H1 (cell line): Measurements from ENCODE around the gene SND1. TPM values are rescaled to one million over a fixed set of nuclear protein-coding genes. Genes with fewer than 3 reads are reported as not detected.

Experiments
- CTCF ChIA-PET: fragments of 300-600 bp; sonication (Branson Sonifier 250); formaldehyde crosslinking; loops from one replicate; lab custom pipeline; 2021; ENCODE audit not compliant: partially characterized antibody; lab: Charles Lee
- POLR2A ChIA-PET: fragments of 300-600 bp; sonication (Branson Sonifier 250); formaldehyde crosslinking; loops from one replicate; lab custom pipeline; 2021; ENCODE audit warnings: inconsistent platforms; ENCODE audit not compliant: partially characterized antibody; lab: Charles Lee
- DNase-seq, 2 experiments: peaks; one replicate each; pipeline versions ENCODE4 v3.0.0 to v3.0.0-alpha.2; 2010 to 2022; ENCODE audit warnings: low spot score in 2 of 2, low read depth in 1 of 2, mixed read lengths in 1 of 2
- FAIRE-seq: peaks from 2 replicates; lab custom pipeline; 2011; peaks lifted over from hg19 to GRCh38; lab: Jason Lieb, UNC
- H2AFZ ChIP-seq: 2 replicates; pipeline ENCODE4 v1.8.1; 2012; ENCODE audit warnings: low read length, inconsistent platforms
- H2AK5ac ChIP-seq: 2 replicates; pipeline ENCODE4 v1.6.1; 2013; ENCODE audit warnings: low read depth, low read length
- H2BK120ac ChIP-seq: replicated peaks from 2 replicates; pipeline ENCODE3; 2013; ENCODE audit warnings: low read depth, low read length, inconsistent platforms
- H2BK12ac ChIP-seq: 2 replicates; pipeline ENCODE4 v1.6.1; 2013; ENCODE audit warnings: low read depth, low read length
- H2BK15ac ChIP-seq: 2 replicates; pipeline ENCODE4 v1.6.1; 2013; ENCODE audit warnings: low read length
- H2BK20ac ChIP-seq: 2 replicates; pipeline ENCODE4 v1.6.1; 2013; ENCODE audit warnings: low read length
- H2BK5ac ChIP-seq: 2 replicates; pipeline ENCODE4 v1.6.1; 2013; ENCODE audit warnings: low read depth, low read length
- H3K14ac ChIP-seq: 2 replicates; pipeline ENCODE4 v1.6.1; 2013; ENCODE audit warnings: inconsistent platforms; ENCODE audit not compliant: insufficient read length
- H3K18ac ChIP-seq: 2 replicates; pipeline ENCODE4 v1.6.1; 2013; ENCODE audit warnings: low read length; ENCODE audit errors: extremely low read depth
- H3K23ac ChIP-seq: 2 replicates; pipeline ENCODE4 v1.6.1; 2013; ENCODE audit warnings: inconsistent platforms; ENCODE audit not compliant: insufficient read length
- H3K23me2 ChIP-seq: 2 replicates; pipeline ENCODE4 v1.6.1; 2013; ENCODE audit warnings: low read depth, low read length
- H3K27ac ChIP-seq: 2 replicates; pipeline ENCODE4 v1.6.1; 2011; ENCODE audit warnings: low read depth, low read length, inconsistent platforms
- H3K27me3 ChIP-seq, 4 experiments: replicated peaks in 1 of 4; 1 replicate in 1 of 4; 2 replicates in 3 of 4; pipeline versions ENCODE4 v1.6.1 to v1.8.1; 2011 to 2013; ENCODE audit warnings: low read length in 3 of 4, mild to moderate bottlenecking in 3 of 4, inconsistent platforms in 2 of 4, mixed read lengths in 2 of 4, moderate library complexity in 1 of 4; ENCODE audit not compliant: control insufficient read depth in 3 of 4, insufficient read depth in 3 of 4; ENCODE audit errors: extremely low read depth in 1 of 4
- H3K36me3 ChIP-seq, 4 experiments: 2 replicates each; pipeline versions ENCODE4 v1.6.1 to v1.8.1; 2011 to 2013; ENCODE audit warnings: mild to moderate bottlenecking in 4 of 4, low read length in 3 of 4, moderate library complexity in 2 of 4, control low read depth in 1 of 4, inconsistent platforms in 1 of 4; ENCODE audit not compliant: insufficient read depth in 4 of 4, control insufficient read depth in 2 of 4
- H3K4ac ChIP-seq: replicated peaks from 2 replicates; pipeline ENCODE3; 2013; ENCODE audit warnings: low read length, low read depth, mixed read lengths, inconsistent platforms; ENCODE audit not compliant: insufficient read length
- H3K4me1 ChIP-seq, 4 experiments: replicated peaks in 1 of 4; 1 replicate in 1 of 4; 2 replicates in 3 of 4; pipeline versions ENCODE4 v1.6.1 to v1.8.1; 2011 to 2013; ENCODE audit warnings: low read length in 3 of 4, inconsistent platforms in 2 of 4, mixed read lengths in 1 of 4; ENCODE audit not compliant: insufficient read depth in 4 of 4, control insufficient read depth in 3 of 4
- H3K4me2 ChIP-seq, 2 experiments: 2 replicates each; pipeline versions ENCODE4 v1.6.1 to v1.8.1; 2011 to 2013; ENCODE audit warnings: low read depth in 2 of 2, low read length in 2 of 2, control low read depth in 1 of 2, inconsistent platforms in 1 of 2, mild to moderate bottlenecking in 1 of 2; ENCODE audit not compliant: insufficient read depth in 1 of 2
- H3K4me3 ChIP-seq, 4 experiments: fragments of 200-600, 300-600 bp in 1 of 4; sonication (generic), shearing (Covaris generic), sonication (Bioruptor Twin) in 1 of 4; 2 replicates each; pipeline versions ENCODE4 v1.5.1 to v1.8.1; 2011 to 2016; ENCODE audit warnings: low read length in 4 of 4, low read depth in 3 of 4, control low read depth in 2 of 4, inconsistent platforms in 2 of 4, mild to moderate bottlenecking in 2 of 4, mixed read lengths in 1 of 4, moderate library complexity in 1 of 4; ENCODE audit not compliant: insufficient read depth in 2 of 4; ENCODE audit errors: extremely low read depth in 1 of 4
- H3K56ac ChIP-seq: replicated peaks from 2 replicates; pipeline ENCODE3; 2013; ENCODE audit warnings: low read depth, mild to moderate bottlenecking, mixed read lengths, low read length, inconsistent platforms; ENCODE audit not compliant: insufficient read length
- H3K79me1 ChIP-seq: 2 replicates; pipeline ENCODE4 v1.6.1; 2013; ENCODE audit warnings: low read depth, low read length, control low read depth
- H3K79me2 ChIP-seq, 2 experiments: 2 replicates each; pipeline versions ENCODE4 v1.6.1 to v1.8.1; 2012 to 2013; ENCODE audit warnings: low read length in 2 of 2, mild to moderate bottlenecking in 2 of 2, inconsistent platforms in 1 of 2; ENCODE audit not compliant: insufficient read depth in 2 of 2, control insufficient read depth in 1 of 2
- H3K9ac ChIP-seq, 4 experiments: replicated peaks in 1 of 4; 1 replicate in 1 of 4; 2 replicates in 3 of 4; pipeline versions ENCODE4 v1.6.1 to v1.8.1; 2011 to 2013; ENCODE audit warnings: low read depth in 3 of 4, low read length in 3 of 4, control low read depth in 2 of 4, mild to moderate bottlenecking in 2 of 4, moderate library complexity in 2 of 4, inconsistent platforms in 1 of 4; ENCODE audit errors: extremely low read depth in 1 of 4
- H3K9me3 ChIP-seq, 2 experiments: 2 replicates each; pipeline versions ENCODE4 v1.6.1 to v1.8.1; 2012 to 2013; ENCODE audit warnings: mild to moderate bottlenecking in 2 of 2, moderate library complexity in 2 of 2, control low read depth in 1 of 2, inconsistent platforms in 1 of 2, low read depth in 1 of 2, low read length in 1 of 2, mixed read lengths in 1 of 2; ENCODE audit not compliant: insufficient read depth in 2 of 2
- H4K20me1 ChIP-seq, 2 experiments: replicated peaks in 1 of 2; 2 replicates each; pipeline versions ENCODE3 to v1.8.1; 2011 to 2013; ENCODE audit warnings: inconsistent platforms in 2 of 2, low read length in 2 of 2, mild to moderate bottlenecking in 1 of 2; ENCODE audit not compliant: insufficient read depth in 2 of 2, control insufficient read depth in 1 of 2
- H4K5ac ChIP-seq: 2 replicates; pipeline ENCODE4 v1.6.1; 2013; ENCODE audit warnings: low read length, low read depth, mixed read lengths, inconsistent platforms; ENCODE audit not compliant: insufficient read length
- H4K8ac ChIP-seq: 2 replicates; pipeline ENCODE4 v1.8.0; 2013; ENCODE audit warnings: mild to moderate bottlenecking, moderate library complexity, low read length, inconsistent platforms; ENCODE audit not compliant: insufficient read depth; ENCODE audit errors: extremely low read depth
- H4K91ac ChIP-seq: replicated peaks from 2 replicates; pipeline ENCODE3; 2013; ENCODE audit warnings: low read length, mixed read lengths, inconsistent platforms; ENCODE audit not compliant: insufficient read length
- RFX5 ChIP-seq: IDR thresholded peaks from 2 replicates; pipeline ENCODE4 v1.6.1; 2011; ENCODE audit warnings: low read depth, low read length, improper control_type of control experiment, borderline replicate concordance
- WGBS, 2 experiments: shearing (Covaris generic) in 1 of 2; methylation state at CpG; one replicate each; pipeline versions ENCODE4 v1.1.6 to v1.1.7; 2013 to 2015; ENCODE audit warnings: low lambda C conversion rate in 2 of 2, mixed read lengths in 2 of 2, inconsistent platforms in 1 of 2, low coverage in 1 of 2, missing lambda C conversion rate in 1 of 2; ENCODE audit not compliant: insufficient replicate concordance in 2 of 2, insufficient coverage in 1 of 2, insufficient read length in 1 of 2; ENCODE audit errors: extremely low coverage in 1 of 2, missing lambda C conversion rate in 1 of 2; 5-methylcytosine and 5-hydroxymethylcytosine counted together
- polyA plus RNA-seq, 7 experiments: library from polyadenylated mRNA; depleted of rRNA in 3 of 7; stranded (reverse) in 5 of 7; unstranded in 2 of 7; fragments of >200 nt in 5 of 7; fragments of 200-250 nt in 2 of 7; gene quantifications; 1 replicate in 5 of 7; 2 replicates in 1 of 7; 4 replicates in 1 of 7; pipeline versions ENCODE4 v1.2.1 to v1.2.3, GENCODE V29; 2011 to 2013; ENCODE audit warnings: missing spikeins in 2 of 7, mixed read lengths in 2 of 7
- total RNA-seq: library from RNA; stranded (reverse); fragmentation: NEBNext Ultra II Directional; extraction: Animal tissue kit (Norgen Biotek cat#: 25700); gene quantifications from 2 replicates; pipeline ENCODE4 v1.2.1, GENCODE V29; 2021
- TF ChIP-seq, protein P1 (sequence below): IDR thresholded peaks from 2 replicates; pipeline ENCODE4 v1.6.1; 2011; ENCODE audit warnings: low read depth, mild to moderate bottlenecking, low read length; ENCODE audit not compliant: insufficient read depth

Gene SND1
- total and polyA plus RNA-seq, 2 of the 8 experiments (the other 6 are each of a cell fraction or from before 2014, with no cell fraction given) = 122 to 290 TPM

DNA sequence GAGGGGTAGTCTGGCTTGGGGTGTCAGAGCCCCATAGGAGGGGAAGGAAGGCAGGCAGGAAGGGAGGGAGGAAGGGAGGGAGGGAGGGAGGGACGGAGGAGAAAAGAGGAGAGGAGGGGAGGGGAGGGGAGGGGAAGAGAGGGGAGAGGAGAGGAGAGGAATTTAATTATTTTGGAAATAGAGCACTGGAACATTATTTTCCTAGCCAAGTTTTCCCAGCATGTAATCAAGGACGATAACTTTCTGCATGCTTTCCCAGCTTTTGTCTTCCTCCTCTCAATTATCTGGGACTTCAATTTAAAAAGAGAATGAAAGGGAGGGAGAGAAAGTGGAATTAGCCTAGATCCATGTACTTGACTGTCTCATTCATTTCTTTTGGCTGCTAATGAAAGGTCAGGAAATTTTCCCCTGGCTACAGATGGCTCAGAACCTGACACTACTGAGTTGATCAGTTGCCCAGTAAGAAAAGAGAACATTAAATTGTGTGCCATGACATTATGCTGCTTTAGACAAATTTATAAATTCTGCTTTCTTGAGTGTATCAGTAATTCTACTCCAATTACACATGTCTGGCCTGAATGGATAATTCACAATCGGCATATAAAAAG lies 230.4 kb downstream of the SND1 start:
- no peak overlapping the region for H3K9ac ChIP-seq
- FAIRE-seq = no peak

More for the DNA sequence above, 230.4 kb downstream of the SND1 start:
- no peak overlapping the region for H2AFZ ChIP-seq
- no peak overlapping the region for H2BK15ac ChIP-seq
- no peak overlapping the region for H4K91ac ChIP-seq
- peaks cover 7% of the 10 kb centered on the region; the same call in 1 of the 2 replicates for H3K79me1 ChIP-seq
- H3K14ac ChIP-seq = no peak overlapping the region
- H4K20me1 ChIP-seq = peaks cover 2 to 3% of the 10 kb centered on the region in 2 experiments
- H2BK5ac ChIP-seq = no peak overlapping the region
- H2AK5ac ChIP-seq = no peak overlapping the region
- no peaks in the 10 kb centered on the region for H3K23me2 ChIP-seq
- 98% methylated on average over 2 of the region's 3 CpGs; no CpG with 5 or more reads in 1 of the 2 experiments for WGBS, 2 experiments
- no peak for DNase-seq
- H3K4me1 ChIP-seq = peaks cover 0 to 15% (median 3%) of the 10 kb centered on the region in 4 experiments; a peak in 2 of 7 replicates
- H3K79me2 ChIP-seq = peaks cover 0 to 27% of the 10 kb centered on the region in 2 experiments; a peak in 2 of 4 replicates
- TF ChIP-seq RFX5 = no peak
- TF ChIP-seq, protein P1, sequence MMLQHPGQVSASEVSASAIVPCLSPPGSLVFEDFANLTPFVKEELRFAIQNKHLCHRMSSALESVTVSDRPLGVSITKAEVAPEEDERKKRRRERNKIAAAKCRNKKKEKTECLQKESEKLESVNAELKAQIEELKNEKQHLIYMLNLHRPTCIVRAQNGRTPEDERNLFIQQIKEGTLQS = no peak
- no peak overlapping the region for H2BK120ac ChIP-seq
- no peak overlapping the region for H3K27ac ChIP-seq
- H3K9me3 ChIP-seq = no peaks in the 10 kb centered on the region
- H3K4me2 ChIP-seq = no peak overlapping the region
- no peak overlapping the region for H2BK12ac ChIP-seq
- ChIA-PET POLR2A (interaction anchor here (0.6 kb wide), 1 partner anchor 28 kb away, joined by 3 read pairs; no protein-coding TSS in a partner anchor), CTCF (no interaction called here)
- no peak overlapping the region for H4K5ac ChIP-seq
- H3K56ac ChIP-seq = no peak overlapping the region
- no peak overlapping the region for H3K23ac ChIP-seq
- no peak overlapping the region for H4K8ac ChIP-seq
- no peak overlapping the region for H3K4ac ChIP-seq
- no peaks in the 10 kb centered on the region for H3K27me3 ChIP-seq
- no peaks in the 10 kb centered on the region for H3K36me3 ChIP-seq
- no peak overlapping the region for H2BK20ac ChIP-seq
- H3K18ac ChIP-seq = no peak overlapping the region
- no peak overlapping the region for H3K4me3 ChIP-seq
